Measurements from ENCODE around the gene TRAF7. TPM values are rescaled to one million over a fixed set of nuclear protein-coding genes. Genes with fewer than 3 reads are reported as not detected.

TRAF7 gene
- total and polyA plus RNA-seq, 2 of the 8 experiments (the other 6 are each of a cell fraction or from before 2014, with no cell fraction given) = 96.8 to 148 TPM

DNA sequence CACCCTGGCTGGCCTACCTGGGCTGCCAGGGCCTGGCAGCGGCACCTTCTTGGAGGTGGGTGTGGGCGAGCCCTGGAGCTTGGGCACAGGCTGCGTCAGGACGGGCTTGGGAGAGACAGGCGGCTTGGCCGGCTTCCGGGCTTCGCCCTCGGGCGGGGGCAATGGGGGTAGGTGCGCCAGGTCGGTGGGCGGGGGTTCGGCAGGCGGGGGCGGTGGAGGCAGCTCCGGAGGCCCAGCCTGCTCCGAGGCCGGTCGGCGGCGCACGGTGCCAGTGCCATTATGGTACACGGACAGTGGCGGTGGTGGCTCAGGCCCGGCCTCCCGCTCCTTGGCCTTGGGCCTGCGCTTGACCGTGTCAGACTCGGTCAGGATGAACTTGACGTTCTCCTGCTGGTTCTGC lies 24.0 kb downstream of the TRAF7 start:
- Histone ChIP-seq H3K23ac (ENCODE audit: insufficient read length) (no peak overlapping the region), H2BK5ac (ENCODE audit: low read depth, low read length) (no peak overlapping the region), H3K14ac (ENCODE audit: insufficient read length) (no peak overlapping the region), H3K4me1 (replicated peaks in 1 of 4; ENCODE audit: control insufficient read depth in 3 of 4, insufficient read depth in 4 of 4, low read length in 3 of 4) (peaks cover 0 to 7% (median 2%) of the 10 kb centered on the region in 4 experiments; a peak in 4 of 7 replicates), H3K36me3 (ENCODE audit: control insufficient read depth in 2 of 4, insufficient read depth in 4 of 4, low read length in 3 of 4) (peaks cover 11 to 32% (median 17%) of the 10 kb centered on the region in 4 experiments; a peak in 7 of 8 replicates), H2BK15ac (ENCODE audit: low read length) (no peak overlapping the region), H2BK20ac (ENCODE audit: low read length) (no peak overlapping the region), H2AFZ (ENCODE audit: low read length) (no peak overlapping the region), H3K4ac (replicated peaks; ENCODE audit: insufficient read length, low read depth, low read length) (no peak overlapping the region), H2AK5ac (ENCODE audit: low read depth, low read length) (no peak overlapping the region), H4K8ac (ENCODE audit: extremely low read depth, insufficient read depth, low read length) (no peak overlapping the region), H3K18ac (ENCODE audit: extremely low read depth, low read length) (no peak overlapping the region), H3K4me2 (ENCODE audit: insufficient read depth in 1 of 2, low read depth in 2 of 2, low read length in 2 of 2) (no peak overlapping the region), H3K79me2 (ENCODE audit: control insufficient read depth in 1 of 2, insufficient read depth in 2 of 2, low read length in 2 of 2) (no peaks in the 10 kb centered on the region), H3K27me3 (replicated peaks in 1 of 4; ENCODE audit: control insufficient read depth in 3 of 4, extremely low read depth in 1 of 4, insufficient read depth in 3 of 4, low read length in 3 of 4) (no peaks in the 10 kb centered on the region; a peak in 1 of 7 replicates), H3K23me2 (ENCODE audit: low read depth, low read length) (peaks cover 2% of the 10 kb centered on the region; the same call in 1 of the 2 replicates), H4K20me1 (replicated peaks in 1 of 2; ENCODE audit: control insufficient read depth in 1 of 2, insufficient read depth in 2 of 2, low read length in 2 of 2) (peaks cover 2 to 17% of the 10 kb centered on the region in 2 experiments), H2BK120ac (replicated peaks; ENCODE audit: low read depth, low read length) (no peak overlapping the region), H3K9me3 (ENCODE audit: insufficient read depth in 2 of 2, low read depth in 1 of 2, low read length in 1 of 2) (no peaks in the 10 kb centered on the region), H3K56ac (replicated peaks; ENCODE audit: insufficient read length, low read depth, low read length) (no peak overlapping the region), H3K4me3 (ENCODE audit: extremely low read depth in 1 of 4, insufficient read depth in 2 of 4, low read depth in 3 of 4, low read length in 4 of 4) (peak overlapping the region in 1 of 4 experiments; percentile 26; a peak in 1 of 8 replicates), H3K27ac (ENCODE audit: low read depth, low read length) (no peak overlapping the region), H4K5ac (ENCODE audit: insufficient read length, low read depth, low read length) (no peak overlapping the region), H4K91ac (replicated peaks; ENCODE audit: insufficient read length, low read length) (no peak overlapping the region), H3K9ac (replicated peaks in 1 of 4; ENCODE audit: extremely low read depth in 1 of 4, low read depth in 3 of 4, low read length in 3 of 4) (no peak overlapping the region), H2BK12ac (ENCODE audit: low read depth, low read length) (no peak overlapping the region), H3K79me1 (ENCODE audit: low read depth, low read length) (no peaks in the 10 kb centered on the region)
- ChIA-PET CTCF (ENCODE audit: partially characterized antibody) (no interaction called here), POLR2A (ENCODE audit: partially characterized antibody) (interaction anchor here (1.2 to 2.5 kb wide), 5 partner anchors 9 to 73 kb away, joined by 3 to 11 read pairs (median 5); partner anchors contain the start of gene ECI1)
- WGBS, 2 experiments (ENCODE audit: extremely low coverage in 1 of 2, insufficient coverage in 1 of 2, insufficient read length in 1 of 2, insufficient replicate concordance in 2 of 2, low coverage in 1 of 2, low lambda C conversion rate in 2 of 2, missing lambda C conversion rate in 1 of 2) = 96% methylated on average over 16 of the region's 31 CpGs; no CpG with 5 or more reads in 1 of the 2 experiments
- DNase-seq (ENCODE audit: low read depth in 1 of 2, low spot score in 2 of 2) (no peak), FAIRE-seq (no peak)
- TF ChIP-seq, protein P1, sequence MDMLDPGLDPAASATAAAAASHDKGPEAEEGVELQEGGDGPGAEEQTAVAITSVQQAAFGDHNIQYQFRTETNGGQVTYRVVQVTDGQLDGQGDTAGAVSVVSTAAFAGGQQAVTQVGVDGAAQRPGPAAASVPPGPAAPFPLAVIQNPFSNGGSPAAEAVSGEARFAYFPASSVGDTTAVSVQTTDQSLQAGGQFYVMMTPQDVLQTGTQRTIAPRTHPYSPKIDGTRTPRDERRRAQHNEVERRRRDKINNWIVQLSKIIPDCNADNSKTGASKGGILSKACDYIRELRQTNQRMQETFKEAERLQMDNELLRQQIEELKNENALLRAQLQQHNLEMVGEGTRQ (IDR thresholded peaks at IDR 0.05; ENCODE audit: low read length) = no peak
- TF ChIP-seq POLR2AphosphoS5 (IDR thresholded peaks at IDR 0.05; ENCODE audit: low read depth, low read length) = no peak
- no peak for TF ChIP-seq RNF2 (IDR thresholded peaks at IDR 0.05; ENCODE audit: borderline replicate concordance, low read depth, low read length, missing control alignments, poor library complexity, severe bottlenecking)
- TF ChIP-seq GABPA (IDR thresholded peaks at IDR 0.05; ENCODE audit: borderline replicate concordance, insufficient read depth, low read length) = no peak
- no peak for TF ChIP-seq CTCF (IDR thresholded peaks at IDR 0.05; ENCODE audit: control extremely low read depth in 1 of 3, insufficient read depth in 1 of 3, low read depth in 1 of 3, low read length in 3 of 3)
- TF ChIP-seq ZNF274 (IDR thresholded peaks at IDR 0.05; ENCODE audit: borderline replicate concordance, extremely low read depth, low read length) = no peak
- TF ChIP-seq CHD1 (IDR thresholded peaks at IDR 0.05; ENCODE audit: low read depth, low read length) = no peak
- TF ChIP-seq JUND (IDR thresholded peaks at IDR 0.05; ENCODE audit: low read length) = no peak
- TF ChIP-seq KDM1A (IDR thresholded peaks at IDR 0.05; ENCODE audit: borderline replicate concordance, low read length) = no peak
- TF ChIP-seq TBP (IDR thresholded peaks at IDR 0.05; ENCODE audit: low read depth, low read length) = no peak
